Ishikawa (cell line): ENCODE data around the gene GXYLT2.

Source experiments
- CEBPB ChIP-seq: IDR thresholded peaks from 2 replicates; pipeline ENCODE4 v1.6.1; 2012
- CREB1 ChIP-seq: IDR thresholded peaks from 2 replicates; pipeline ENCODE4 v1.6.1; 2012; ENCODE audit warnings: low read depth
- EGR1 ChIP-seq: IDR thresholded peaks from 2 replicates; pipeline ENCODE4 v1.6.1; 2012
- EP300 ChIP-seq: IDR thresholded peaks from 2 replicates; pipeline ENCODE4 v1.6.1; 2012; ENCODE audit warnings: borderline replicate concordance
- FOXM1 ChIP-seq: IDR thresholded peaks from 2 replicates; pipeline ENCODE4 v1.6.1; 2012; ENCODE audit warnings: low read depth, borderline replicate concordance
- MAX ChIP-seq: IDR thresholded peaks from 2 replicates; pipeline ENCODE4 v1.6.1; 2012
- NFIC ChIP-seq: IDR thresholded peaks from 2 replicates; pipeline ENCODE4 v1.6.1; 2012
- RAD21 ChIP-seq: IDR thresholded peaks from 2 replicates; pipeline ENCODE4 v1.6.1; 2012; ENCODE audit warnings: low read depth
- REST ChIP-seq: IDR thresholded peaks from 2 replicates; pipeline ENCODE4 v1.6.1; 2012; ENCODE audit warnings: low read depth, mild to moderate bottlenecking
- TAF1 ChIP-seq: IDR thresholded peaks from 2 replicates; pipeline ENCODE4 v1.6.1; 2012; ENCODE audit warnings: low read depth, mild to moderate bottlenecking
- TCF12 ChIP-seq: IDR thresholded peaks from 2 replicates; pipeline ENCODE4 v1.6.1; 2012; ENCODE audit warnings: low read depth
- TEAD4 ChIP-seq: IDR thresholded peaks from 2 replicates; pipeline ENCODE4 v1.6.1; 2012
- YY1 ChIP-seq: IDR thresholded peaks from 2 replicates; pipeline ENCODE4 v1.6.1; 2012; ENCODE audit warnings: low read depth
- ZBTB7A ChIP-seq: IDR thresholded peaks from 2 replicates; pipeline ENCODE4 v1.6.1; 2012; ENCODE audit warnings: low read depth
- TF ChIP-seq, protein P1 (sequence below): IDR thresholded peaks from 2 replicates; pipeline ENCODE4 v1.6.1; 2012

The GXYLT2 gene

GRCh38 chr3:72976281-72976741 lies 88.5 kb downstream of the GXYLT2 start:
- TF ChIP-seq YY1 (no peak), NFIC (no peak), TCF12 (no peak), TAF1 (no peak), FOXM1 (no peak), MAX (no peak), CREB1 (no peak), REST (no peak), TEAD4 (no peak), RAD21 (no peak), EP300 (no peak), CEBPB (no peak), ZBTB7A (no peak), EGR1 (no peak)
- TF ChIP-seq, protein P1, sequence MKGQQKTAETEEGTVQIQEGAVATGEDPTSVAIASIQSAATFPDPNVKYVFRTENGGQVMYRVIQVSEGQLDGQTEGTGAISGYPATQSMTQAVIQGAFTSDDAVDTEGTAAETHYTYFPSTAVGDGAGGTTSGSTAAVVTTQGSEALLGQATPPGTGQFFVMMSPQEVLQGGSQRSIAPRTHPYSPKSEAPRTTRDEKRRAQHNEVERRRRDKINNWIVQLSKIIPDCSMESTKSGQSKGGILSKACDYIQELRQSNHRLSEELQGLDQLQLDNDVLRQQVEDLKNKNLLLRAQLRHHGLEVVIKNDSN: no peak

DNA sequence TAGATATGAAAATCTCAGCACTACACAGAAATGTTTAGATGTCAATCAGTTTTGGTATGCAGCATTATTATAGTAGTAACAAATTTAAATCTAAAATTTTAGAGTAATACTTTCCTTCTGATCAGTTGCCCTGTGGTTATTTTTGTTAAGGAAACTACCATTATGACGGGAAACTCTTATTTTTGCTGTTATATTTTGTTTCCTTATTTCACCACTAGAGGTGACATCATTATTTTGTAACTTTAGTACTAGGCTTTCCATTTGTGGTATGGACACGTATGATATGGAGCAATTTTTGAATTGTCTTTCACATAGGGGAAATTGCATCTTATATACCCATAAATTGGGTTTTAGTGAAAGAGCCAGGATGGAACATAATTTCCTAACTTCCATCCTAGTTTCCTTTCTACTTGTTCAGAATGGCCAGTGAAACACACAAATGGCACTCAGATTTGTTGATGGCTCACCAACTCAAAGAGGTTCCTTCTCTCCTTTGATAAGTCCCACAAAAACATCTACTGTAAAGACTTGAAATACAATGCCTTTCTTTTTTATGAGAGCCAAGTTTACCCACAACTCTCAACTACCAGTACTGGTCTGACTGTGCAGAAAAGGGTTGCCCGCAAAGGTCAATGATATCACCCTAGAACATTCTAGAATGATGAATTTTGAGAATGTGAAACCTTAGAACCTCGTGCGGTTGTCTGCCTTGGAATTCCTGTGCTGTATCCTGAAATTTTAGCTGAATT lies 89.4 kb downstream of the GXYLT2 start:
- no peak for TF ChIP-seq TEAD4
- no peak for TF ChIP-seq TAF1
- no peak for TF ChIP-seq TCF12
- TF ChIP-seq CREB1: no peak

GRCh38 chr3:72982609-72983366 lies 94.9 kb downstream of the GXYLT2 start:
- TF ChIP-seq EP300: no peak
- TF ChIP-seq TEAD4: no peak
- TF ChIP-seq RAD21: no peak
- TF ChIP-seq MAX: no peak
- no peak for TF ChIP-seq EGR1
- no peak for TF ChIP-seq FOXM1
- TF ChIP-seq CREB1: no peak
- TF ChIP-seq TCF12: no peak
- TF ChIP-seq CEBPB: no peak
- TF ChIP-seq TAF1: no peak
- TF ChIP-seq, protein P1: no peak
- no peak for TF ChIP-seq YY1
- TF ChIP-seq ZBTB7A: no peak
- TF ChIP-seq NFIC: no peak
- TF ChIP-seq REST: no peak

GRCh38 chr3:72985576-72985975 lies 97.7 kb downstream of the GXYLT2 start:
- no peak for TF ChIP-seq EP300
- TF ChIP-seq REST: no peak
- no peak for TF ChIP-seq MAX
